OCI-LY1 (cell line): ENCODE results near the gene RBM38.

Source experiments
- CTCF ChIP-seq: fragments of 200-600 bp; sonication (generic), shearing (Covaris generic); IDR thresholded peaks from 2 replicates; pipeline ENCODE4 v1.5.1; 2017; ENCODE audit warnings: mild to moderate bottlenecking, antibody characterized with exemption, low read length, moderate library complexity, mixed read lengths
- EZH2 ChIP-seq: fragments of 200-600 bp; sonication (generic), shearing (Covaris generic); IDR thresholded peaks from 2 replicates; pipeline ENCODE4 v1.8.0; 2017; ENCODE audit warnings: borderline replicate concordance, mixed run types, mild to moderate bottlenecking, antibody characterized with exemption, low read length, moderate library complexity, mixed read lengths

- TF ChIP-seq EZH2 (no peak), CTCF (no peak)
These were observed 64.9 kb downstream of the RBM38 start for GRCh38 chr20:57456116-57456515.
